ENCODE data around the gene RXFP1.

The RXFP1 gene

DNA sequence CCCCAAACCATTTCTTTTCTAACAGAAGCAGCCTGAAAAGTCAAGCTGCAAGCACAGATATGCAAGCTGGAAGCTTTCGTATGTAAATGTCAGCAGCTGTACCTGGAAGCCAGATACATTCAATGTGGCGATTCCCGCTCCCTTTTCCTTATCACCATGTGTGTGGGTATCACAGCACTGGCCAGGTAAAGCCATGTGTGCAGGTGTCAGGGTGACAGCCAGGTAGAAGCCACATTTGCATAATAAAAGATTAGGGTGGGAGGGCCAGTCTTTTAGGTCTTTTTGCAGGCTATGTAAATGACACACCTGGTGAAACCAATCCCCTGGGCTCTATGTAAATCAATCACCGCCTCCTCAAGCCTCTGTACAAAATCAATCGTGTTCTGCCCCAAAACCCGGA lies 50.1 kb downstream of the RXFP1 start:
- no peak overlapping the region for H3K4me3 ChIP-seq (ENCODE audit: low read length)
- TF ChIP-seq, protein P1, sequence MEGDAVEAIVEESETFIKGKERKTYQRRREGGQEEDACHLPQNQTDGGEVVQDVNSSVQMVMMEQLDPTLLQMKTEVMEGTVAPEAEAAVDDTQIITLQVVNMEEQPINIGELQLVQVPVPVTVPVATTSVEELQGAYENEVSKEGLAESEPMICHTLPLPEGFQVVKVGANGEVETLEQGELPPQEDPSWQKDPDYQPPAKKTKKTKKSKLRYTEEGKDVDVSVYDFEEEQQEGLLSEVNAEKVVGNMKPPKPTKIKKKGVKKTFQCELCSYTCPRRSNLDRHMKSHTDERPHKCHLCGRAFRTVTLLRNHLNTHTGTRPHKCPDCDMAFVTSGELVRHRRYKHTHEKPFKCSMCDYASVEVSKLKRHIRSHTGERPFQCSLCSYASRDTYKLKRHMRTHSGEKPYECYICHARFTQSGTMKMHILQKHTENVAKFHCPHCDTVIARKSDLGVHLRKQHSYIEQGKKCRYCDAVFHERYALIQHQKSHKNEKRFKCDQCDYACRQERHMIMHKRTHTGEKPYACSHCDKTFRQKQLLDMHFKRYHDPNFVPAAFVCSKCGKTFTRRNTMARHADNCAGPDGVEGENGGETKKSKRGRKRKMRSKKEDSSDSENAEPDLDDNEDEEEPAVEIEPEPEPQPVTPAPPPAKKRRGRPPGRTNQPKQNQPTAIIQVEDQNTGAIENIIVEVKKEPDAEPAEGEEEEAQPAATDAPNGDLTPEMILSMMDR (IDR thresholded peaks at IDR 0.05; ENCODE audit: insufficient read depth, low read depth, low read length, missing control alignments), result no peak
- DNase-seq (ENCODE audit: low read depth), result no peak

DNA sequence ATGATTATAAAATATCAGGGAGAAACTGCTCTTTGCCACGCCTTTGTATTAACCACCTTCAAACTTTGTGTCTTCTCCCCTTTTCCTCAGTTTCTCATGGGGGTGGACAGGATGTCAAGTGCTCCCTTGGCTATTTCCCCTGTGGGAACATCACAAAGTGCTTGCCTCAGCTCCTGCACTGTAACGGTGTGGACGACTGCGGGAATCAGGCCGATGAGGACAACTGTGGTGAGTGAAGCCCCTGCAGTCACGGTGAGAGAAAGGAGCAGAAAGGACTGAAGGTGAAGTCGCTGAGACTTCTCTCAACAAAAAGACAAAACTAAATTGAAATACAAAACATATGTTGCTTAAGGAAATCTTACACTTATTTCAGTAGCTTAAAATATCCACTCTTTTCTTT lies 50.9 kb downstream of the RXFP1 start:
- no peak overlapping the region for H3K4me3 ChIP-seq (ENCODE audit: low read length)
- no peak for DNase-seq (ENCODE audit: low read depth)
- TF ChIP-seq, protein P1 (IDR thresholded peaks at IDR 0.05; ENCODE audit: insufficient read depth, low read depth, low read length, missing control alignments), result no peak

DNA sequence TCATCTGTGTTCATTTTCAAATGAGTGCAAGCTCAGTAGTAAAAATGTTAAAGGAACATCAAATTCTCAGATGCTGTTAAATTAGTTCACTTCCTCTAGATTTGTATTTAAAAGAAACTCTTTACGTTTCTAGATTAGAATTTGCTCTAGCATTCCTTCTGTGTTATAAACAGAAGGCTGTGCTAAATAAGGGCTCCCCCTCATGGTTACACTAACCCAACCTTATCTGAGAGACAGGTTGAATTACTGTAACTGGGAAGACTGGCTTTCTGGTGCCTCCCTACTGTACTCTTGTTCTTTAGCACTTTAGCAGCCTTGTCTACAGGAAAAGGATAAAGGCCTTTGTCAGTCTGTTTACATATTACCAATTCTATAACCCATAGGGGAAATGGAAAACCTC lies 56.8 kb downstream of the RXFP1 start:
- DNase-seq (ENCODE audit: low read depth), result peak; percentile 62
- H3K4me3 ChIP-seq (ENCODE audit: low read length), result no peak overlapping the region
- TF ChIP-seq, protein P1 (IDR thresholded peaks at IDR 0.05; ENCODE audit: insufficient read depth, low read depth, low read length, missing control alignments), result peak; percentile 59

DNA sequence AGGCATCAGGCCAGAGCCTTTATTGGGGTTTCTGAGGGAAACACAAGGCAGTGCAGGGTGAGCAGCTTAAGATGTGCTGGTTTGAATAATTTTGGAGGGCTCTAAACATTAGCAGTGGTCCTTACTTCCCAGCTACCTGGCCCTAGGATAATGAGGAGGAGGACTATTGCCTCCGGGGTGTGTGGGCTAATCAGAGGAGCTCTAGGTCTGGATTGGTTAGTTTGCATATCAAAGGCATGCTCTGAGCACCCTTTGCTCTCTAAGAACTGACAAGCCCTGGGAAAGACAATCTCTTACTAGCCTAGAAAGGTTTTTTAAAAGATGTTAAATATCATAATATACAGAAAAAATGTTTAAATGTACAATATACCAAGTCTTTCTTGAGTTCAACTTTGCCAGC lies 58.4 kb downstream of the RXFP1 start:
- H3K4me3 ChIP-seq (ENCODE audit: low read length), result no peak overlapping the region
- TF ChIP-seq, protein P1 (IDR thresholded peaks at IDR 0.05; ENCODE audit: insufficient read depth, low read depth, low read length, missing control alignments), result no peak
- DNase-seq (ENCODE audit: low read depth), result no peak

DNA sequence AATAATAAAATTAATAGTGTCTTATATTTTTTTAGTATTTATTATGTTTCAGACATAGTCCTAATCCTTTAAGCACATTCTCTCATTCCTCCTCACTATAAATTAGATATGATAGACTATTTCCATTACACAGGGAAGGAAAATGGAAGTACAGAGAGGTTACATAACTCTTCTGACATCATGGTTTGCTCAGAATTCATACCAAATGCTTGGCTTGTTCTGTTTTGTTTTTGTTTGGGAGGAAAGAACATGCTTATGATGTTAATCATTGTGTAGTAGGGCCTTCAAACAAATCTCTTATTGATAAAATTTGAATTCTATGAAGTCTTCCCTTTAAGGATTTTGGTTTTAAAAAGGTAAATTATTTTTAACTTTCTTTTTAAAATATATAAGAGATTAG lies 59.5 kb downstream of the RXFP1 start:
- no peak overlapping the region for H3K4me3 ChIP-seq (ENCODE audit: low read length)
- DNase-seq (ENCODE audit: low read depth), result peak; percentile 58
- TF ChIP-seq, protein P1 (IDR thresholded peaks at IDR 0.05; ENCODE audit: insufficient read depth, low read depth, low read length, missing control alignments), result no peak

DNA sequence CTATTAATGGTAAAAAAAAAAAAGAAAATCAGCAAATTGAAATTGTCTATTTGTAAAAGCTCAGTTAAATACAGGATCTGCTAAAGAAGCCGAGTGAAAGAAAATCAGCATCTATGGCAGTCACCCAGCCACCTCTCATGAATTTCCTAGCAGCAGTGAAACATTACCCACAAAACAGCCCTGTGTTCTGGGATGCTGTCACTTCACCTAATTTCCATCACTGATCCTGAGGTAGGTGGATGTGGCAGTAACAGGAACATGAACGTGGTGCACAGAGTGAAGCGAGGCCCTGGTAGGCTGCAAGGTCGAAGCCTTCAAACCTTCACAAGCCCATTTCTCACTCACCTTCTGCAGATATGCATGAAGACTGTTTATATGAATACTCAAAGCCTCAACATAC lies 65.2 kb downstream of the RXFP1 start:
- H3K4me3 ChIP-seq (ENCODE audit: low read length), result no peak overlapping the region
- no peak for DNase-seq (ENCODE audit: low read depth)
- TF ChIP-seq, protein P1 (IDR thresholded peaks at IDR 0.05; ENCODE audit: insufficient read depth, low read depth, low read length, missing control alignments), result no peak

DNA sequence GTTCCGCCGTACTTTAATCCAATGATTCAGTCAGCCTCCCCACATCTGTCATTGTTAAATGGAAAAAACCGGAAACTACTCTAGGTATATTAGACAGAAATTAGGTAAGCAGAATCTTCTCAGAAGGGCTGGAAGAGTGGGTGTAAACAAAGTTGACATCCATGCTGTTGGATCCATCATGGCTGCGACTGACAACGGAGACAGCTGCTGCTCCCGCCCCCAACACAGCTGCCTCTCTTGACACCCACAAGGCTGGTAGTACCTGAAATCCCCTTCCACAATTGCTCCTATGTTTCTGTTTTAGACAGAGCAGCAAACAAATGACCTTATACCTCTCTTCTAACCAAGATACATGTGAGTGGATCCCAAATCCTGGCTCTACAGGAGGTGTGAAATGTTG lies 66.6 kb downstream of the RXFP1 start:
- DNase-seq (ENCODE audit: low read depth), result no peak
- TF ChIP-seq, protein P1 (IDR thresholded peaks at IDR 0.05; ENCODE audit: insufficient read depth, low read depth, low read length, missing control alignments), result no peak
- H3K4me3 ChIP-seq (ENCODE audit: low read length), result no peak overlapping the region

Data from epithelial cell of esophagus (primary cell).